Gastroesophageal sphincter (tissue), 3 donors: ENCODE measurements around the gene TMPRSS15.

ENCODE experiments used
- EP300 ChIP-seq: sonication (generic); formaldehyde crosslinking; IDR thresholded peaks from one replicate; pipeline ENCODE4 v1.6.1; 2017; ENCODE audit warnings: antibody characterized with exemption, mild to moderate bottlenecking
- POLR2AphosphoS5 ChIP-seq: sonication (generic); formaldehyde crosslinking; IDR thresholded peaks from one replicate; pipeline ENCODE4 v1.6.1; 2017; ENCODE audit warnings: antibody characterized with exemption
- TF ChIP-seq, protein P1 (sequence below), 4 experiments: fragments of 200-600 bp in 2 of 4; fragments of 450-650 bp in 2 of 4; sonication (generic) in 1 of 4; IDR thresholded peaks; one replicate each; pipeline ENCODE4 v1.5.1; 2017 to 2019; ENCODE audit warnings: antibody characterized with exemption in 4 of 4, mild to moderate bottlenecking in 2 of 4, moderate library complexity in 2 of 4

DNA sequence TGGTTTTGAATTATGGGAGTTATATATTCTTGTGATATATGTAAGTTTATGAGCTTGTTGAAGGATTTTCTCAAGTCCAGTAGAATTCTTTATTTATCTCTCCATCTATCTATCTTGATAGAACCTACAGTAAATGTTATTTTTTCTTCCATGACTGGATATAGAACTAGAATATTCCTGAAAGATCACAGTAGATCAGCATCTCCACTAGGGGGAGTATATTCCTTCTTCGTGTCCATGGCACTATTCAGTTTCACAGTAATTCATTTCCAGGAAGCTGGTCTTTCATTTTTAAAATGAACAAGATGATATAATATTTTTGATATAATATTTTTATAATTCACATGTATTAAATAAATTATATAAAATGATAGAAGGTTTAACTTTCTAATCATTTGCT lies 18.8 kb downstream of the TMPRSS15 start:
- TF ChIP-seq, protein P1, sequence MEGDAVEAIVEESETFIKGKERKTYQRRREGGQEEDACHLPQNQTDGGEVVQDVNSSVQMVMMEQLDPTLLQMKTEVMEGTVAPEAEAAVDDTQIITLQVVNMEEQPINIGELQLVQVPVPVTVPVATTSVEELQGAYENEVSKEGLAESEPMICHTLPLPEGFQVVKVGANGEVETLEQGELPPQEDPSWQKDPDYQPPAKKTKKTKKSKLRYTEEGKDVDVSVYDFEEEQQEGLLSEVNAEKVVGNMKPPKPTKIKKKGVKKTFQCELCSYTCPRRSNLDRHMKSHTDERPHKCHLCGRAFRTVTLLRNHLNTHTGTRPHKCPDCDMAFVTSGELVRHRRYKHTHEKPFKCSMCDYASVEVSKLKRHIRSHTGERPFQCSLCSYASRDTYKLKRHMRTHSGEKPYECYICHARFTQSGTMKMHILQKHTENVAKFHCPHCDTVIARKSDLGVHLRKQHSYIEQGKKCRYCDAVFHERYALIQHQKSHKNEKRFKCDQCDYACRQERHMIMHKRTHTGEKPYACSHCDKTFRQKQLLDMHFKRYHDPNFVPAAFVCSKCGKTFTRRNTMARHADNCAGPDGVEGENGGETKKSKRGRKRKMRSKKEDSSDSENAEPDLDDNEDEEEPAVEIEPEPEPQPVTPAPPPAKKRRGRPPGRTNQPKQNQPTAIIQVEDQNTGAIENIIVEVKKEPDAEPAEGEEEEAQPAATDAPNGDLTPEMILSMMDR (IDR thresholded peaks at IDR 0.05), result peak in 2 of 4 experiments; percentile 7 to 30
- no peak for TF ChIP-seq POLR2AphosphoS5
- no peak for TF ChIP-seq EP300
